Body of pancreas (tissue), 4 donors: ENCODE measurements around the gene EDC4.

Experiments
- CTCF ChIP-seq, 7 experiments: fragments of 450-650 bp in 4 of 7; fragments of 200-600 bp in 3 of 7; sonication (generic) in 3 of 7; IDR thresholded peaks; one replicate each; pipeline ENCODE4 v1.5.1; 2016 to 2019; ENCODE audit warnings: antibody characterized with exemption in 7 of 7
- POLR2A ChIP-seq, 3 donors: fragments of 450-650 bp; IDR thresholded peaks; one replicate each; pipeline ENCODE4 v1.6.1; 2016; ENCODE audit warnings: antibody characterized with exemption in 3 of 3, mild to moderate bottlenecking in 2 of 3

- TF ChIP-seq CTCF (IDR thresholded peaks at IDR 0.05) (no peak), POLR2A (IDR thresholded peaks at IDR 0.05) (peak; percentile 11 to 54 (median 35))
Observed at GRCh38 chr16:67927131-67927941, 54.5 kb downstream of the EDC4 start.
